ENCODE measurements around the gene TPPP. TPM values are rescaled to one million over a fixed set of nuclear protein-coding genes. Genes with fewer than 3 reads are reported as not detected.

Gene TPPP
- total RNA-seq, 4 donors from 2014 or later: 2.4 to 8.7 (median 3.2) TPM

GRCh38 chr5:619444-619843 is 73.7 kb downstream of the TPPP start:
- Histone ChIP-seq H3K36me3 (no peaks in the 10 kb centered on the region), H3K27me3 (no peaks in the 10 kb centered on the region), H3K9me3 (no peaks in the 10 kb centered on the region), H3K4me3 (no peak overlapping the region), H3K27ac (no peak overlapping the region), H3K4me1 (no peaks in the 10 kb centered on the region)
- in situ Hi-C loops (cut with MboI; ENCODE audit: low sequenced_read_pairs in 4 of 4) (no loop called here), intact Hi-C loops (cut with DNase I; ENCODE audit: low total_unique reads) (loop anchor here (10.0 kb wide), 1 partner anchor 175 kb away; the partner anchor contains the start of gene EXOC3)
- no peak for TF ChIP-seq POLR2A (IDR thresholded peaks at IDR 0.05)
- TF ChIP-seq CTCF (IDR thresholded peaks at IDR 0.05 in 4 of 5, conservative IDR thresholded peaks at IDR 0.05 in 1 of 5): no peak
- ATAC-seq: no peak
- DNase-seq: no peak

GRCh38 chr5:618450-618849 is 74.7 kb downstream of the TPPP start:
- H3K9me3 ChIP-seq: no peaks in the 10 kb centered on the region
- DNase-seq (no peak), ATAC-seq (no peak)
- in situ Hi-C loops (cut with MboI; ENCODE audit: low sequenced_read_pairs in 4 of 4): no loop called here
- H3K27ac ChIP-seq: no peak overlapping the region
- no peaks in the 10 kb centered on the region for H3K27me3 ChIP-seq
- intact Hi-C loops (cut with DNase I; ENCODE audit: low total_unique reads): loop anchor here (10.0 kb wide), 1 partner anchor 174 kb away; the partner anchor contains the start of gene EXOC3
- TF ChIP-seq POLR2A (IDR thresholded peaks at IDR 0.05) (no peak), CTCF (IDR thresholded peaks at IDR 0.05 in 4 of 5, conservative IDR thresholded peaks at IDR 0.05 in 1 of 5) (no peak)
- H3K4me1 ChIP-seq: no peaks in the 10 kb centered on the region
- no peaks in the 10 kb centered on the region for H3K36me3 ChIP-seq
- H3K4me3 ChIP-seq: no peak overlapping the region

GRCh38 chr5:617896-618295 is 75.3 kb downstream of the TPPP start:
- Histone ChIP-seq H3K9me3 (no peaks in the 10 kb centered on the region), H3K4me3 (no peak overlapping the region), H3K36me3 (no peaks in the 10 kb centered on the region), H3K27ac (no peak overlapping the region), H3K27me3 (no peaks in the 10 kb centered on the region), H3K4me1 (peaks cover 3 to 4% of the 10 kb centered on the region in 2 donors)
- ATAC-seq (no peak), DNase-seq (no peak)
- TF ChIP-seq CTCF (IDR thresholded peaks at IDR 0.05 in 4 of 5, conservative IDR thresholded peaks at IDR 0.05 in 1 of 5) (no peak), POLR2A (IDR thresholded peaks at IDR 0.05) (no peak)
- in situ Hi-C loops (cut with MboI; ENCODE audit: low sequenced_read_pairs in 4 of 4) (no loop called here), intact Hi-C loops (cut with DNase I; ENCODE audit: low total_unique reads) (loop anchor here (10.0 kb wide), 1 partner anchor 173 kb away; the partner anchor contains the start of gene EXOC3)

GRCh38 chr5:616484-617039 is 76.6 kb downstream of the TPPP start:
- no peaks in the 10 kb centered on the region for H3K27me3 ChIP-seq
- TF ChIP-seq POLR2A (IDR thresholded peaks at IDR 0.05) (no peak), CTCF (IDR thresholded peaks at IDR 0.05 in 4 of 5, conservative IDR thresholded peaks at IDR 0.05 in 1 of 5) (no peak)
- DNase-seq (no peak), ATAC-seq (no peak)
- in situ Hi-C loops (cut with MboI; ENCODE audit: low sequenced_read_pairs in 4 of 4) (no loop called here), intact Hi-C loops (cut with DNase I; ENCODE audit: low total_unique reads) (loop anchor here (10.0 kb wide), 1 partner anchor 172 kb away; the partner anchor contains the start of gene EXOC3)
- no peak overlapping the region for H3K27ac ChIP-seq
- no peaks in the 10 kb centered on the region for H3K36me3 ChIP-seq
- H3K9me3 ChIP-seq: no peaks in the 10 kb centered on the region
- no peak overlapping the region for H3K4me3 ChIP-seq
- H3K4me1 ChIP-seq: peaks cover 6 to 11% of the 10 kb centered on the region in 2 donors

Data from gastrocnemius medialis (tissue), 4 donors.